HTR-8/SVneo (cell line): ENCODE data around the gene PEX26.
A peak's percentile ranks its signal among the peaks of the same experiment; 100 is the strongest.
"Not testable (repeated sequence)": the region's sequence is repeated elsewhere in the genome, so short reads cannot be mapped to it uniquely, and the experiment has no call there.

Experiments
- DNase-seq: peaks from one replicate; pipeline ENCODE4 v3.0.0; 2011; ENCODE audit warnings: low spot score, mixed read lengths; ENCODE audit not compliant: insufficient read length
- FAIRE-seq: peaks from 2 replicates; lab custom pipeline; 2011; peaks lifted over from hg19 to GRCh38; lab: Jason Lieb, UNC

Gene PEX26

GRCh38 chr22:18055619-18056160, 22.1 kb upstream of the PEX26 start:
- DNase-seq: no peak
- no peak for FAIRE-seq

DNA sequence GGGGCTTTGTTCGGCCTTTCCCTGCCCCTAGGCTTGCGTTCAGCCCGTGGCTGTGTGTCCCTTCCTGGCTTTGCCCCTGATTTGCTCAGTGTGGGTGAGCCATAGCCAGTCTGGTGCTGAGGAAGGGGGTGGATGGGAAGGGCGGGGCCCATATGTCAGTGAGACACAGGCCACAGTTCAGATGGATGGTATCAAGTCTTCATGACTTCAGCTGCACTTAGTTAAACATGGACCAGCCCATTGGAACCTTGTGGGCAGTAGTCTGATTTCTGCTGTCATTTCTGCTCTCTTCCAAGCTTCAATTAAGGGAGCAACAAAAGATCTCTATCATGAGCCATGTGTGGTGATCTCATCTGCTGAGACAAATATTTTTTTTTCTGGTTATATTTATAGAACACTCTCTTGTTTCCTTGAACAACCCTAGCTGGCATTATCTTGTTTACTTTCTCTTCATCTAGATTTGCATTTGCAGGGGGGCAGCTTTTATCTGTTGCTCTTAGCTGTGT, 21.6 kb upstream of the PEX26 start:
- FAIRE-seq: no peak

GRCh38 chr22:18056807-18057474, 20.8 kb upstream of the PEX26 start:
- FAIRE-seq: no peak
- no peak for DNase-seq

More for the DNA sequence above, 21.6 kb upstream of the PEX26 start:
- DNase-seq: no peak

DNA sequence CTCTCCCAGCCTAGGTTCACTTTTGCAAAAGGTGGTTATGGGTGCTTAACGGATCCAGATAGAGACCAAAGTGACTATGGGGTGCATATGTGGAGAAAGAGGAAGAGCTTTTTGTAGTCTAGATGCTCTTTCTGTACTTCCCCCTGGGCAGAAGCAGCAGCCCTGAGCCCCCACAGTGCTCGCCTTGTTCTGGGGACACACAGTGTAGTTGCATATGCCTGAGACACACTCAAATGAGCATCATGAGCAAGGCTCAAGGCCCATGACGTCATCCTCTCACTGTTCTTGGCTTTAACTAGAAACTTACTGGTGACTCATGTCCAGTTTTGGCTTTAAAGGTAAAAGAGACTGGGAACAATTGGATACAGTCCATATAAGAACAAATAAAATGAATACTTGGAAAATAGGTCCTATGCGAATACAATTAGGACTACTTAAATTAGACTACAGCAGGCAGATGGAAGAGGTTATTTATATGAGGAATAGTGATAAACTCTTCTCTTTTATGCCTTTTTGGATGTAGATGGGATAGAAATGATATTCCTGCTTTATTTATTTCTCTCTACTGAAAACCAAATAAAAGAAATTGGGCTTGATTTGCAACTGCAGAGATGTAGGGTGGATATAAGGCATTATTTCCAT, 20.1 kb upstream of the PEX26 start:
- FAIRE-seq (no peak), DNase-seq (peak; percentile 61)

DNA sequence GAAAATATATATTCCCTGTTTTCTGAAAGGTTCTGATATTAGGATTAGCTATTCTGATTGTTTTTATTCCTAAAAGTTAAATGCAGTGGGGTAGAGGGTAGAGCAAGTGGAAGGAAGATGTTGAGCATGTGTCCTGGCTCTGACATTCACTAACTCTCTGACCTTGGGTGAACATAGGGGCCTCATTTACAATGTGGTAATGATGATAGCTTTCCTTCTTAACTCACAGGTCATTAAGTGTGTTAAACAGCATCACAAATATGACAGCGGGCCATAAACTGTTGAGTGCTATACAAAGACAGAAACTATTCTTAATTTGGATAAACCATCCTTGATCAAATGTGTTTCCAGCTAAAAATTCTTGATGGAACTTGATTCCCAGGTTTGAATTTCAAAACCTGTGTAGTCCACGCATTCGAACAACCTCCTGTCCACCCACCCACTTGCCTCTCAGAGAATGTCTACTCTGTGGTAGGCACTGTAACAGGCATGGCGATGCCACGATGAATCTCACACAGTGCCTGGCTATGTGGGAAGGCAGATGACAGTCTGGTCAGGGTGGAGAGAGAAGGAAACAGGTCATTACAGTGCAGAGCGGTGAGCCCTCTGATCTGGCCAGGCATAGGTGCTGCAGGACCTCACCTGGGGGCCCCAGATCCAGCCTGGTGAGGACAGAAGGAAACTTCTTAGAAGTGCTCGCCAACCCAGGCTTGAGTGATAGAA, 19.3 kb upstream of the PEX26 start:
- DNase-seq (no peak), FAIRE-seq (no peak)

DNA sequence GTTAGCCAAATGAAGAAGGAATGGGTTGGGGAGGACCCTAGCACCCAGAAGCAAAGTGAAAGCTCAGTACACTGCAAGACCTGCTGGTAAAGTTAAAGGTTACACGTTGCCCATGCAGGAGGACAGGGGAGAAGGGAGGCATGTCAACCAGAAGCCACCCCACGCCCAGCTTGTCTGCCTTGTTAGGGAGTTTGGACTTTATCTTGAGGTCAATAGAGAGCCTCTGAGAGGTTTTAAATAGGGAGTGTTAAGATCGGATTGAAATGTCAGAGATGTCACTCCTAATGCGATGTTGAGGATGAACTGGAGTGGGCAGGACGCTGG, 18.7 kb upstream of the PEX26 start:
- DNase-seq (no peak), FAIRE-seq (no peak)

DNA sequence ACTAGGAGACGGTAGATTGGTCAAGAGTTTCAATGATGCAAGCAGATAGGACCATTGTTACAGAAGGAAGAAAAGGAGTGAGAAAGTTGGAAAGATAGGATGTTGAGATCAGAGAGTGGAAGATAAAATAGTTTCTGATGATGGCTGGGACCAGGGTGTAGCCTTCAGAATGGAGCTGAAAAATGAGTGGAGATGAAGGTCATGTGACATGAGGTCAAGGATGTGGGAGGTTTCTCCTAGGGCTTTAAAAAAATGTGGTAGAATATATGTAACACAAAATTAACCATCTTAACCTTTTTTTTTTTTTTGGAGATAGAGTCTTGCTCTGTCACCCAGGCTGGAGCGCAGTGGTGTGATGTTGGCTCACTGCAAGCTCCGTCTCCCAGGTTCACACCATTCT, 18.3 kb upstream of the PEX26 start:
- DNase-seq (no peak), FAIRE-seq (no peak)

DNA sequence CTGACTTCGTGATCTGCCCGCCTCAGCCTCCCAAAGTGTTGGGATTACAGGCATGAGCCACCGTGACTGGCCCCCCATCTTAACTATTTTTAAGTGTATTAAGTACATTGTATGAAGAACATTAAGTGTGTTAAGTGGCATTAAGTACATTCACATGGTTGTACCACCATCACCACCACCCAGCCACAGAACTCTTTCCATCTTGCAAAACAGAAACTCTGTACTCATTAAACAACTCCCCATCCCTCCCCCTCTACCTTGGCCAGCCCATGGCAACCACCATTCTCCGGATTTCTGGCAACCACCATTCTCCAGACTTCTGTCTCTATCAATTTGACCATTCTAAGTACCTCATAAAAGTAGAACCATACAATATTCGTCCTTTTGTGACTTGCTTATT, 17.8 kb upstream of the PEX26 start:
- DNase-seq (no peak), FAIRE-seq (no peak)

GRCh38 chr22:18060646-18061620, 16.9 kb upstream of the PEX26 start:
- peak; percentile 54 for DNase-seq
- FAIRE-seq: no peak

- FAIRE-seq: no peak
- no peak for DNase-seq
These were observed 15.4 kb upstream of the PEX26 start for GRCh38 chr22:18062421-18062820.

DNA sequence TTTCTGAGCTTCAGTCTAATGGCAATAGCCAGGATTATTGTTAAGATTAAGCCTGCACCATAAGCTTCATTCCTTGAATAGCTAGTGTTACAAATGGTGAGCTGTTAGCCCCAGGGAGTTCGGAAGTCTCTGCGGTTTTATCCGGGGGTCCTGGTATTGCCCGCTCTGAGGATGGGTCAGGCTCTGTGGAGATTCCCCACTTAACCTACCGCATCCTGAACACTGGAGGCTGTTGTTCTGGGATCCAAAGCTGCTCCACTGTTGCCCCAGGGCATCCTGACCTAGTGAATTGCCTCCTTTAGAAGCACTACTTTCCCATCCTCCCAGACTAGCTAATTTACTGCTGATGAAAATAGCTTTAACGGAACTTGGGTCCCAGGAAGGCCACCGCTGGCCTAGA, 14.5 kb upstream of the PEX26 start:
- DNase-seq (peak; percentile 53), FAIRE-seq (peak; percentile 74)

- DNase-seq, FAIRE-seq: not testable (repeated sequence)
These were observed 14.1 kb upstream of the PEX26 start for GRCh38 chr22:18063715-18064114.

GRCh38 chr22:18064636-18065035, 13.2 kb upstream of the PEX26 start:
- no peak for FAIRE-seq

GRCh38 chr22:18065256-18065655, 12.5 kb upstream of the PEX26 start:
- FAIRE-seq: peak; percentile 44

More at GRCh38 chr22:18064636-18065035, 13.2 kb upstream of the PEX26 start:
- no peak for DNase-seq

GRCh38 chr22:18066181-18066859, 11.5 kb upstream of the PEX26 start:
- DNase-seq (no peak), FAIRE-seq (no peak)

More at GRCh38 chr22:18065256-18065655, 12.5 kb upstream of the PEX26 start:
- peak; percentile 43 for DNase-seq

GRCh38 chr22:18067121-18067520, 10.7 kb upstream of the PEX26 start:
- no peak for FAIRE-seq
- no peak for DNase-seq

- DNase-seq: no peak
- no peak for FAIRE-seq
These were observed 10.0 kb upstream of the PEX26 start for GRCh38 chr22:18067548-18068341.

DNA sequence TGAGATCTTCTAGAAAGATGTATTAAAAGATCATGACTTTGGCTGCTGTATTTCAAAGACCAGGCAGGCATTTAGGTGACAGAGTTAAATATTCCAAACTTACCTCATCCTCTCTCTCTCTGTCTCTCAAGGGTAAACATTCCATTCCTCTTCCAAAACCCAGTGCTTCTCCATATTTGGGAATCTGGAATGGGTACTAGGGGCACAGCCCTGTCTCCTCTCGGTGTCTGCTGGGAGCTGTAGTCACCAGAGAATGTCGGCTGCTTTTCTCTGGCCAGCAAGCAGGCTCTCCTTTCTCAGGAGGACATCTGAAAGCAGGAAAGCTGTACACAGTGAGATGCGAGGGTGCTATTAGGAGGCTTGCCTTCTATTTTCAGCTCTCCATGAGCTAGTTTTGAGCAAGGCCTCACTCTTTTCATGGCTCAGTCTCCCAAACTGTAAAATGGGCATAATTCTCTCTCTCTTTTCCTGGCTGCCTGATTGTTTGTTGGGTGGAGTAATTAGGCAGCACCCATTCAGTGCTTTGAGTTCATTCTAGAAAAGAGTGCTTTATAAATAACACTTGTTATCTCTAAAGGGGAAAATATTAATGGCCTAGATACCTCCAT, 9.3 kb upstream of the PEX26 start:
- FAIRE-seq (no peak), DNase-seq (no peak)
